Mesenchymal stem cell (in vitro differentiated cells and primary cell): Measurements from ENCODE around the gene KRTAP10-10.
"Not testable (repeated sequence)": the region's sequence is repeated elsewhere in the genome, so short reads cannot be mapped to it uniquely, and the experiment has no call there.

Experiments used
- DNase-seq: peaks from one replicate; pipeline ENCODE4 v3.0.0-alpha.2; 2013
- H2AFZ ChIP-seq: one replicate; pipeline ENCODE4 v1.6.1; 2013; ENCODE audit warnings: low read depth, mild to moderate bottlenecking, control low read depth, inconsistent platforms, low read length, moderate library complexity
- H2AK5ac ChIP-seq: 2 replicates; pipeline ENCODE4 v1.6.1; 2013; ENCODE audit warnings: low read length, moderate library complexity, mild to moderate bottlenecking, inconsistent platforms; ENCODE audit not compliant: severe bottlenecking
- H2BK120ac ChIP-seq: one replicate; pipeline ENCODE4 v1.6.1; 2013; ENCODE audit warnings: low read depth, mild to moderate bottlenecking, inconsistent platforms, low read length, moderate library complexity
- H2BK12ac ChIP-seq, 2 experiments: one replicate each; pipeline ENCODE4 v1.6.1; 2013; ENCODE audit warnings: inconsistent platforms in 2 of 2, low read length in 2 of 2, mild to moderate bottlenecking in 2 of 2, moderate library complexity in 2 of 2, control low read depth in 1 of 2
- H2BK15ac ChIP-seq: one replicate; pipeline ENCODE4 v1.6.1; 2013; ENCODE audit warnings: mild to moderate bottlenecking, low read depth, inconsistent platforms; ENCODE audit not compliant: poor library complexity, severe bottlenecking
- H2BK5ac ChIP-seq: 2 replicates; pipeline ENCODE4 v1.6.1; 2013; ENCODE audit warnings: low read depth, mild to moderate bottlenecking, low read length, control low read depth, inconsistent platforms; ENCODE audit not compliant: poor library complexity, severe bottlenecking
- H3K14ac ChIP-seq, 2 experiments: one replicate each; pipeline ENCODE4 v1.6.1; 2013; ENCODE audit warnings: inconsistent platforms in 2 of 2, low read length in 2 of 2, control low read depth in 1 of 2, mild to moderate bottlenecking in 1 of 2, moderate library complexity in 1 of 2
- H3K18ac ChIP-seq, 2 experiments: one replicate each; pipeline ENCODE4 v1.6.1; 2013; ENCODE audit warnings: inconsistent platforms in 2 of 2, low read length in 2 of 2, control low read depth in 1 of 2, low read depth in 1 of 2, mild to moderate bottlenecking in 1 of 2
- H3K23ac ChIP-seq, 2 experiments: one replicate each; pipeline ENCODE4 v1.6.1; 2013; ENCODE audit warnings: inconsistent platforms in 2 of 2, low read length in 2 of 2, mild to moderate bottlenecking in 2 of 2, moderate library complexity in 2 of 2, control low read depth in 1 of 2
- H3K27ac ChIP-seq: 2 replicates; pipeline ENCODE4 v1.5.1; 2013; ENCODE audit warnings: mild to moderate bottlenecking, moderate library complexity, low read length, control low read depth, inconsistent platforms; ENCODE audit not compliant: poor library complexity, severe bottlenecking
- H3K27me3 ChIP-seq, 2 experiments: 2 replicates each; pipeline versions ENCODE4 v1.6.1 to v1.7.0; 2013; ENCODE audit warnings: low read length in 2 of 2, mild to moderate bottlenecking in 2 of 2, moderate library complexity in 2 of 2, control low read depth in 1 of 2, inconsistent platforms in 1 of 2; ENCODE audit not compliant: control insufficient read depth in 1 of 2, insufficient read depth in 1 of 2
- H3K36me3 ChIP-seq, 2 experiments: 2 replicates each; pipeline versions ENCODE4 v1.6.1 to v1.7.0; 2013; ENCODE audit warnings: low read length in 2 of 2, control low read depth in 1 of 2, inconsistent platforms in 1 of 2, low read depth in 1 of 2, mild to moderate bottlenecking in 1 of 2; ENCODE audit not compliant: insufficient read depth in 2 of 2, control insufficient read depth in 1 of 2
- H3K4ac ChIP-seq, 2 experiments: one replicate each; pipeline ENCODE4 v1.6.1; 2013; ENCODE audit warnings: inconsistent platforms in 2 of 2, low read length in 2 of 2, mild to moderate bottlenecking in 2 of 2, moderate library complexity in 2 of 2, control low read depth in 1 of 2, low read depth in 1 of 2
- H3K4me1 ChIP-seq: 2 replicates; pipeline ENCODE4 v1.6.1; 2013; ENCODE audit warnings: low read depth, low read length, control low read depth; ENCODE audit not compliant: control insufficient read depth, insufficient read depth
- H3K4me2 ChIP-seq: 2 replicates; pipeline ENCODE4 v1.6.1; 2013; ENCODE audit warnings: low read length, mild to moderate bottlenecking, inconsistent platforms; ENCODE audit not compliant: poor library complexity, severe bottlenecking
- H3K4me3 ChIP-seq, 2 experiments: 2 replicates each; pipeline versions ENCODE4 v1.5.1 to v1.7.0; 2013; ENCODE audit warnings: low read length in 2 of 2, mild to moderate bottlenecking in 2 of 2, control low read depth in 1 of 2, low read depth in 1 of 2; ENCODE audit not compliant: insufficient read depth in 1 of 2
- H3K79me1 ChIP-seq: replicated peaks from 2 replicates; pipeline ENCODE4 v1.6.1; 2013; ENCODE audit warnings: mild to moderate bottlenecking, control low read depth, low read length, inconsistent platforms; ENCODE audit not compliant: poor library complexity, severe bottlenecking
- H3K9ac ChIP-seq: 2 replicates; pipeline ENCODE4 v1.7.0; 2013; ENCODE audit warnings: mild to moderate bottlenecking, low read length, moderate library complexity
- H3K9me3 ChIP-seq: 2 replicates; pipeline ENCODE4 v1.7.0; 2013; ENCODE audit warnings: mild to moderate bottlenecking, low read length; ENCODE audit not compliant: control insufficient read depth
- H4K8ac ChIP-seq: one replicate; pipeline ENCODE4 v1.6.1; 2013; ENCODE audit warnings: inconsistent platforms, mild to moderate bottlenecking, low read length, moderate library complexity
- H4K91ac ChIP-seq: one replicate; pipeline ENCODE4 v1.6.1; 2013; ENCODE audit warnings: mild to moderate bottlenecking, low read length, inconsistent platforms
- WGBS: methylation state at CpG from one replicate; pipeline ENCODE4 v1.1.7; 2013; ENCODE audit warnings: mixed read lengths; 5-methylcytosine and 5-hydroxymethylcytosine counted together

Gene KRTAP10-10

GRCh38 chr21:44590897-44591800 is 46.0 kb upstream of the KRTAP10-10 start:
- H3K79me1 ChIP-seq, H3K36me3 ChIP-seq, H3K23ac ChIP-seq, H3K9me3 ChIP-seq, H3K27ac ChIP-seq, H2AK5ac ChIP-seq, H3K4me3 ChIP-seq, H3K14ac ChIP-seq, H4K8ac ChIP-seq, DNase-seq, H4K91ac ChIP-seq, H3K4me1 ChIP-seq, H3K18ac ChIP-seq, H2BK5ac ChIP-seq, H2BK12ac ChIP-seq, H2BK120ac ChIP-seq, H3K4ac ChIP-seq, H3K9ac ChIP-seq, H2AFZ ChIP-seq, H3K4me2 ChIP-seq: not testable (repeated sequence)
- Histone ChIP-seq H2BK15ac (peak overlapping the region; percentile 26), H3K27me3 (peaks cover 39 to 42% of the 10 kb centered on the region in 2 experiments)
- 88% methylated on average over 17 of the region's 19 CpGs for WGBS

- H3K9me3 ChIP-seq, H2BK5ac ChIP-seq, H3K4me3 ChIP-seq, H2BK12ac ChIP-seq, H2BK15ac ChIP-seq, DNase-seq, H2BK120ac ChIP-seq, H3K4me1 ChIP-seq, H3K36me3 ChIP-seq, H4K8ac ChIP-seq, H3K4me2 ChIP-seq, H3K14ac ChIP-seq, H3K4ac ChIP-seq, H2AFZ ChIP-seq, H2AK5ac ChIP-seq, H3K9ac ChIP-seq, H3K18ac ChIP-seq, H3K23ac ChIP-seq, H4K91ac ChIP-seq, H3K79me1 ChIP-seq, H3K27ac ChIP-seq: not testable (repeated sequence)
- H3K27me3 ChIP-seq: peaks cover 39 to 42% of the 10 kb centered on the region in 2 experiments
- WGBS: no CpG with 5 or more reads among the region's 4 CpGs
Measured at GRCh38 chr21:44591801-44592130, 45.4 kb upstream of the KRTAP10-10 start.

- no peak for DNase-seq
- no peak within 1 kb of the TSS for H3K9ac ChIP-seq
- no peak within 1 kb of the TSS for H3K18ac ChIP-seq
- H3K14ac ChIP-seq: no peak within 1 kb of the TSS
- H3K79me1 ChIP-seq: no peaks in the 10 kb centered on the region
- no peak within 1 kb of the TSS for H2BK5ac ChIP-seq
- no peak within 1 kb of the TSS for H3K23ac ChIP-seq
- no peak within 1 kb of the TSS for H3K4ac ChIP-seq
- no peak within 1 kb of the TSS for H2AK5ac ChIP-seq
- no peak within 1 kb of the TSS for H3K4me2 ChIP-seq
- no peak within 1 kb of the TSS for H3K4me3 ChIP-seq
- no peaks in the 10 kb centered on the region for H3K36me3 ChIP-seq
- H2AFZ ChIP-seq: no peak within 1 kb of the TSS
- WGBS: 82% methylated on average over 33 of the region's 33 CpGs
- no peak within 1 kb of the TSS for H2BK120ac ChIP-seq
- H2BK15ac ChIP-seq: peak within 1 kb of the TSS; percentile 26
- H3K4me1 ChIP-seq: no peaks in the 10 kb centered on the region
- H3K27ac ChIP-seq: no peak within 1 kb of the TSS
- H3K9me3 ChIP-seq: peaks cover 3% of the 10 kb centered on the region
- H4K8ac ChIP-seq: no peak within 1 kb of the TSS
- H4K91ac ChIP-seq: no peak within 1 kb of the TSS
- H2BK12ac ChIP-seq: no peak within 1 kb of the TSS
- peaks cover 39 to 42% of the 10 kb centered on the region in 2 experiments for H3K27me3 ChIP-seq
Measured at GRCh38 chr21:44592446-44593311, 44.5 kb upstream of the KRTAP10-10 start, which contains the start of gene KRTAP10-6. Gene KRTAP10-6, minus strand, starts transcription at chr21:44592505. Its CDS starts 21 bp downstream, at chr21:44592484.
